CD1c-positive myeloid dendritic cell (primary cell): ENCODE measurements around the gene CD79A.
"Not testable (repeated sequence)": the region's sequence is repeated elsewhere in the genome, so short reads cannot be mapped to it uniquely, and the experiment has no call there.

Experiments used
- DNase-seq: peaks from one replicate; pipeline ENCODE4 v3.0.0-alpha.2; 2016; ENCODE audit errors: extremely low spot score

The CD79A gene

DNA sequence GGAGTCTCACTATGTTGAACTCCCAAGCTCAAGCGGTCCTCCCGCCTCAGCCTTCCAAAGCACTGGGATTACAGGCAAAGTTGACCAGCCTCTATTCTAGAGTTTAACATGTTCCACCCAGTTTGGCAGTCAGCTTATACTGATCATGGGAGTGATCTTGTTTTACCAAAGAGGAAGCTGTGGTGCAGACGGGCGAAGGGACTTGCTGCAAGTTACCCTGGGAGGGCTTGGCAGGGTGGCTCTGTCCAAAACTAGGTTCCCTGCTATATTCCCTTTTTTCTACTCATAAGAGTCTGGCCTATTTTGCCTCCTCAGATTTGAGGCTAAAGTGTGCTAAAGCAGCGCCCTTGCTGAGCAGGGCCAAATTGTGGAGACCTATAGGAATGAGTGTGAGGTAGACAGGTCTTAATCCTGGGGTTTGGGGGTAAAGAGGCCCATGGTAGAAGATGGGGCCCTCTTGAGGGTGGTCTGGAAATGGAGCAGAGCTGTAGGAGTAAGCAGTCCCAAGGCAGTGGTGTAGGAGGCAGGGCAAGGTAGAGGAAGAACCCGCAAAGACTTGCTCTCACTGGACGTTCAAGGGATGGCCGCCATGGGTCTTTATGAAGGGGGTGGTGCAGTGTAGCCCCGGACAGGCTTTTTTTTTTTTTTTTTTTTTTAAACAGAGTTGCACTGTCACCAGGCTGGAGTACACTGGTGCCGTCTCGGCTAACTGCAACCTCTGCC, 13.7 kb upstream of the CD79A start:
- no peak for DNase-seq

DNA sequence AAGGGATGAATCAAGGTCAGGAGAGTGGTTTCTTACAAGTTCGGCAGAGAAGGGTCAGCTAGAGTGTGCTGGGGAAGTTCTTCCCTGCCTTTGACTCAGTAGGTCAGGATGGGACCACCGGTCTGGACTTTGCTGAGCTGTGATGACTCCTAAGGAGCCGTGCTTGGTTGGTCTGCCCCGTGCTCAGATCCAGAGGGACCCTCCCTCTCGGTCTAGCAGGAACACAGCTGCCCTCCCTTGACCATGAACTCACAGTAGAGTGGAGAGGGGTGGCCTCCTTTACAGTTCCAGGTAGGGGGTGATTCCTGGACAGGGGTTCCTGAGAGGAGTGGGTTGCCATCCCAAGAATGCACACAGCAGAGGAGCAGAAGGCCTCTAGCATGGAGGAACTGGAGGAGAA, 12.7 kb upstream of the CD79A start:
- DNase-seq = no peak

DNA sequence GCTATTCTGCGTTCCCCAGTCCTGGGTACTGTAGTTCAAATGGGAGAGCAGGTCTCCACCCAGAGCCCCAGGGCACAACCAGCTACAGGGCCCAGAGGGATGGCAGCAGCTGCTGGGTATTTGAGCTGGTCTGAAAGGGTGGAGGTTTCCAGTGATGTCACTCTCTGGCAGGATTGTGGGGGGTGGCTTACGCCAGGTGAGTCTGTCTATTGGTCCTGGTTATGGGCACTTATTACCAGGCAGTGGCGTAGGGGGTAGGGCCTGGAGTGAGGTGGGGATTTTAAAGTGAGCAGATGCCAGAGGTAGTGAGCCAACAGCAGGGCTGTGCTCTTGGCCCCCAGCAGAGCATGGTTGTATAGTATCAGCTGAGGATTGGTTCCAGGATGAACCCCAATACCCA, 10.8 kb upstream of the CD79A start:
- DNase-seq = no peak

DNA sequence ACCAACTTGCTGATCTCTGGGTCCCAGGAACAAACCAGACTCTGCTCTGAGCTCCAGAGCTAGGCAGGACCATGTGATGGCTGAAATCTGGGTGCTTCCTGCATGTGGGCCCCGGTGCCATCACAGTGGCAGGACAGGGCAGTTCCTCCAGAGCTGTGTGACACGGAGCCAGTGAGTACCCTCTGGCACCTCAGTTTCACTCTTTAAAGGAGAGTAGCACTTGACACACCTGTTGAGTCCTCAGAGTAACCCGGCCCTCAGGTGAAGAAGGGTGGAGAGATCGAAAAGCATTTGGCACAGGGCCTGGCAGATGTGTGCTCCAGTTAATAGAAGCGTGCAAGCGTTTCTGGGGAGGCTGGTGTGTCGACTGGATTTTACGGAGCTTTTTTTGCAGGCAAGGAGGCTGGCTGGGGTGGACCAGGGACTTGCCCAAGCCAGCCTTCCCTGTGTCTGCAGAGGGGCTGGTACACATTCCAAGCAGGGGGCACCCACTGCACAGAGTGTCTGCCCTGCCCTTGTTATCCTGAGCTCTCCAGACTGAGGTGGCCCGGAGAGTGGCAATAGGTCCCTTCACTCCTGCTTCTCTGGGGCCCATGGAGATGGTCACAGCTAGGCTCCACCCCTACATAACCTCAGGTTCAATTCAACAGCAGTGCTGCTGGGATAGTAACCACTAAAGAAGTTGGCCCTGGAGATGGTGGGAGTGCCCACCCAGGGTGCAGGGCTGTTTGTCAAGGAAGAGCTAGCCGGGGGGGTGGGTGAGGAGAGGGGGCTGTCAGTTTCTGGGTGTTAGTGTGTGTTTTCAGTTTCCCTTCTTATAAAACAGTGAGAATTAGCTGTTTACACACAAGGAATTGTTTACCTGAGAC, 8.7 kb upstream of the CD79A start:
- DNase-seq = no peak

DNA sequence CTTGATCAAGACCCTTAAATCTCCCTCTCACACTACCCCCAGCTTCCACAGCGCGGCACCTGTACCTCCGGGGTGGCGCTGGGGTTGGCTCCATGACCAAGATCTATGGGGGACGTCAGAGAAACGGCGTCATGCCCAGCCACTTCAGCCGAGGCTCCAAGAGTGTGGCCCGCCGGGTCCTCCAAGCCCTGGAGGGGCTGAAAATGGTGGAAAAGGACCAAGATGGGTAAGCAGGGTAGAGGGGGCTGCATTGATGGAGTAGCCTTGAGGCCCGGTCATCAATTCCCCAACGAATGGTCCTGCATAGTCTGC, 8.1 kb upstream of the CD79A start:
- DNase-seq = no peak

DNA sequence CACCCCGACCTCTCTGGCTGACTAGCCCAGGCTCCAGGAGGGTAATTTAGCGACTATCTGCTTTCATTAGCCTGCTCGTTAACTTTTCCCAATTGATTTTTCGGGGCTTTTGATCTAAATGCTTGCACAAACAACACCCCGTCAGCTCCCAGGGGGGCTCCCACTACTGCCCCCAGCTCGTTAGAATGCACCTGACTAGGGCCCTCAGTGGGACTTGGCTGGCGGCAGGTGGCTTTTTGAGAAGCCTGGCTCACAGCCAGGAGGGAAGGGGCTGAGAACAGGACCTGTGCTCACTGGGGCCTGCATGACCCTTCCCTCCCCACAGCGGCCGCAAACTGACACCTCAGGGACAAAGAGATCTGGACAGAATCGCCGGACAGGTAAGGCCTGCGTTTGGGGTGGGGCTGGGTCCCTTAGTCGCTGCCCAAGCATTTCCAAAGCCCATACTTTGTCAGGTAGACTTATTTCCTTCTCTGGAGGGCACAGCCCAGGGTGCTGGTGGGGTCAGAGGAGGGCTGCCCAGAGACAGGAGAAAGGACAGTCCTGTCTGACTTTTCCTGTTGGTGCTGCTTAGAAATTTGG, 7.6 kb upstream of the CD79A start:
- no peak for DNase-seq

DNA sequence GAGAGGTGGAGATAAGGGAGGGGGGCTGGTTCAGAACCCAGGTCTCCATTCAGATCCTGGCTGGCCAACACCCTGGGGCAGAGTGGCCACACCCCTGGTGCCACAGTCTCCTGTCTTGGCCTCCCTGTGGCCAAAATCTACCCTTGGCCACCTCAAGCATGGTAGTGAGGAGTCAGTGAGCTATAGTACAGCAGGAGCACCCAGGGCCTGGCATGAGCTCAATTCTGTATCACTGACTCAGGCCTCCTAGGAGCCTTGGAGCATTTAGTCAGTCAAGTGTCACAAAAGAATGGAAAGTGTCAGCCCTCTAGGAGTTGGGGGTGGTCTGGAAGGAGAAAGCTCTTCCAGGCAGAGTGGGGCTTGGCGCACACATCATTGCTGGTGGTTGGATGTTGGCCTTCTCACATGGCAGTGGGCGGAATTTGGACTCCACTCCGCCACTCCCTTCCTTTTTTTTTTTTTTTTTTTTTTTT, 6.6 kb upstream of the CD79A start:
- no peak for DNase-seq

DNA sequence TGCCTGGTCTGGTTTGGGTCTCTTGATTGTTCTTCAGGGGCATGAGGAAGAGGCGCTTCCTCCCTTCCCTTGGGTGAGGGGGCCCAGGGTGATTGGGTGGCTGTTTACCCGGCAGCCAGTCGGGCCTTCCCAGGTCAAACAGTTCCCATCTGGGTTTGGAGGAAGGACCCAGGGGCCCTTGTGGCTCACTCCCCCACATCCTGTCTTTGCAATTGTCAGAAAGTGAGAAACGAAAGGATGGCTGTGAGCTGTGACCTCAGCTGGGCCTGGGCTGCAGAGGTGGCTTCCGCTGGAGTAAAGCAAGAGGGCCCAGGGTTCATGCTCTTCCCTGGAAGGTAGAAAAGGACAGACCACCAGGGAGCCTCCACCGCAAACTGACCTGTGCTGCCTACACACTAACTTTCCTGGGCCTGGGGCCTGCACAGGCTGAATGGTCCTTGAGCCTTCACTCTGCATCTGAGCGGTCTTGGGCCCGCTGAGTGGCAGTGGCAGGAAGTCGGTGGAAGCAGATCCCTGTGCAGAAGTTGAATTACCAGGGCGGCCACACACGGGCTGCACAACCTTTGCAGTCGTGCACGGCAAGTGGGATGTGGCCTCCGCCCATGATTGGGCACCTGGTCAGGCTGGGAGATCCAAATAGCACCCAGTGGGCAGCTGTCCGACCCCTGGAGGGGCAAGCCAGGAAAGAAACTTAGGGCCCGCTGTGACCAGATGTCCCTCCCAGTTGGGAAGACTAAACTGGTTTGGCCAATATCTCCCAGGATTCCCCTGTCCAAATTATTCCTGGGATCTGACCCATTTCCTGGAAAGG, 5.3 kb upstream of the CD79A start:
- peak; percentile 74 for DNase-seq

DNA sequence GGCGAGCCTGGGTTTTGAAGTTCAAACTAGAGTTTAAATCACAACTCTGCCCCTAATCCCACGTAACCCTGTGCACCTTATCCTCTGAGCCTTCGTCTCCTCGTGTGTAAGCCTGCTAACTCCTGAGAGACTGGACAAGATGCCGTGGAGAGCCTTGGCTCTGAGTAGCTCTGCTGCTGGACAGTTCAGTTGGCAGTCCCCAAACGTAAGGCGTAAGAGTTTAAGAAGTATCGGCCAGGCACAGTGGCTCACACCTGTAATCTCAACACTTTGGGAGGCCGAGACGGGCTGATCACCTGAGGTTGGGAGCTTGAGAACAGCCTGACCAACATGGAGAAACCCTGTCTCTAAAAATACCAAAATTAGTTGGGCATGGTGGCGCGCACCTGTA, 4.7 kb upstream of the CD79A start:
- DNase-seq = no peak

DNA sequence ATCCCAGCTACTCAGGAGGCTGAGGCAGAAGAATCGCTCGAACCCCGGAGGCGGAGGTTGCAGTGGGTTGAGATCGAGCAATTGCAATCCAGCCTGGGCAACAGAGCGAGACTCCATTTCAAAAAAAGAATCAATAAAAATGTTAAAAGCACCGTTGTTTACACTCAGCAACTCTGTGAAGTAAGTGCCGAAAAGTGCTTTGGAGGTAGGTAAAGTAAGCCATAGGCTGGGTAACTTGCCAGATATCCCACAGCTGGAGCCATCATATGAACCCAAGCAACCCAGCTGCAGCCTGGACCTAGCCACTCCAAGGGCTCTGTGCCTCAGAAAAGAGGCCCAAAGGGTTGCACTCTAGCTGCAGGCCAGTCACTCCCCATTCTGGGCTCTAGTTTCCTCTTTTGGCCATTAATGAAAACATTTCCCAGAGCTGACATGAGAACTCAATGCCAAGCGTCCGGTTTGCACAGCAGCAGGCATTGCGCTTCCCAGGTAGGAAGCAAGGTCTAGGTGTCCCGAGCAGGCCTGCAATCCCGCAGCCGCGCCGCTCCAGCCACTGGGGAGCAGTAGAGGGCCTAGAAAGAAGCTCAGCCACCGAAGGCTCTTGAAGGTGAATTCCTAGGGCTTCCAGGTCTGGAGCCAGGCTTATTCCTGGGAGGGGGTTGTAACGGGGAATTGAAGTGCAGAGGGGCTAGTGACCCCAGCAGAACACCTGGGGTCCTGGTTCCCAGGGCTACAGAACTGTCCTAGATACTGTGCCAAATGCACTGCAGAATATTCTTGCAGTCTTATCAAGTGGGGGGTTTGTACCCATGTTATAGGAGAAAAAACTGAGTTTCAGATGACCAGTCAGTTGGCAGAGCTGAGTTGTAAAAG, 4.1 kb upstream of the CD79A start:
- peak; percentile 57 for DNase-seq

DNA sequence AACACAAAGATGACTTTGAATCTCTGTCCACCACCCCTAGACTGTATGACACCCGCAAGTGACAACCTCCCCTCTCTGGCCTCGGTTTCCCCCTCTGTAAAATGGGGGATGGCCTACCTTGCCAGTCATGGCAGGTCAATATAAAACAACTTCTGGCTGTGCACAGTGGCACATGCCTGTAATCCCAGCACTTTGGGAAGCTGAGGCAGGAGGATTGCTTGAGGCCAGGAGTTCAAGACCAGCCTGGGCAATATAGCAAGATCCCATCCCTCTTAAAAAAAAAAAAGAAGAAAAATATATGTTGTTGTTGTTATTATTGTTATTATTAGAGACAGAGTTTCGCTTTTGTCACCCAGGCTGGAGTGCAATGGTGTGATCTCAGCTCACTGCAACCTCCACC, 1.1 kb upstream of the CD79A start:
- DNase-seq = not testable (repeated sequence)

DNA sequence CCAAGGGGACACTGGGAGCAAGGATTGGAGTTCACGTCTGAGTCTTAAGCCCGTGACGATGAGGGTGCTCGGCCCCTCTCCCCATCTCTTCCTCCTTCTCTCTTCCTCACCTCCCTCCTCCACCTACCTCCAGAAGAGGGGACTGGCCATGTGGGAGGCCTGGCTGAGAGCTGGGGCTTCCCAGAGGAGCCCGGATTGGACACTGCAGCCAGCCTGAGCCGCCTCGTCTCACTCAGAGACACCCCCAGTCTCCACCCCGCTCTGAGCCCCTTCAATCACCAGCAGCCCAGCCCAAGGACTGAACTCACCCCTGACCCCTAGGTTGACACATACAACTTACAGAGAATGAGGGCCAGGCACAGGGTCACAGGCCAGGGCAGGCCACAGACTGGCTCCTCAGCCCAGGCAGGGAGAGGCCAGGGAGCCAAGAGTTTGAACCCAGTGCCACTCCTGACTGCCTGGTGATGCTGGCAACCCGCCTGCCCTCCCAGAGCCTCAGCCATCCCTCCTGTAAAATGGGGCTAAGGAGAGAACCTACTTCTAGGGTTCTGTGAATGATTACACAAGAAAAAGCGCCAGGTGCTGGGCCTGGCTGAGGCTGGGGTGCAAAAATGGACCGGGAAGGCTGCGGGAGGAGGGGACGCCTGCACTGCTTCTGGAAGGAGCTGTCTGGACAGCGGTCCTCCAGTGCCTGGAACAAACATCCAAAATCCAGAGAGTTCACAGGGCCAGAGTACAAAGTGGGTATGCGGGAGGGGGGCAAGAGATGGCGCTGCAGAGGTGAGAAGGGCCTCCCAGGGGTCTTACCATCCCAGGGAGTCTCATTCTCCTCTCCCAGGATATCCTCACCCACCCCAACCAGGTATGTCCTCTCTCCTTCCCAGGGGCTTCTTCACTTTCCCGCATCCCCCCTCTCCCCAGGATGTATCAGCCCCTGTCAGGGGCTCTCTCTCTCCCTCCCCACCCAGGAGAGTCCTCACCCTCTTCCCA, 1.1 kb downstream of the CD79A start:
- peak; percentile 38 for DNase-seq

DNA sequence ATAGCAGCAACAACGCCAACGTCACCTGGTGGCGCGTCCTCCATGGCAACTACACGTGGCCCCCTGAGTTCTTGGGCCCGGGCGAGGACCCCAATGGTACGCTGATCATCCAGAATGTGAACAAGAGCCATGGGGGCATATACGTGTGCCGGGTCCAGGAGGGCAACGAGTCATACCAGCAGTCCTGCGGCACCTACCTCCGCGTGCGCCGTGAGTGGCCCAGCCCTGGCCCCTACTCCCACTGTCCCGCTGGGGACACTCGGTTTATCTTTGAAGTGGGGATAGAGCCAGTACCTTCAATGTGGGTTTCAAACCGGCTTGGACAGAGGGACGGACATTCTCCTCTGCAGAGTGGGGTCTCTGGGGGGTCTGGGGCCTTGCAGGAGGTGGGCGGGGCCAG, 2.0 kb downstream of the CD79A start:
- DNase-seq = no peak

DNA sequence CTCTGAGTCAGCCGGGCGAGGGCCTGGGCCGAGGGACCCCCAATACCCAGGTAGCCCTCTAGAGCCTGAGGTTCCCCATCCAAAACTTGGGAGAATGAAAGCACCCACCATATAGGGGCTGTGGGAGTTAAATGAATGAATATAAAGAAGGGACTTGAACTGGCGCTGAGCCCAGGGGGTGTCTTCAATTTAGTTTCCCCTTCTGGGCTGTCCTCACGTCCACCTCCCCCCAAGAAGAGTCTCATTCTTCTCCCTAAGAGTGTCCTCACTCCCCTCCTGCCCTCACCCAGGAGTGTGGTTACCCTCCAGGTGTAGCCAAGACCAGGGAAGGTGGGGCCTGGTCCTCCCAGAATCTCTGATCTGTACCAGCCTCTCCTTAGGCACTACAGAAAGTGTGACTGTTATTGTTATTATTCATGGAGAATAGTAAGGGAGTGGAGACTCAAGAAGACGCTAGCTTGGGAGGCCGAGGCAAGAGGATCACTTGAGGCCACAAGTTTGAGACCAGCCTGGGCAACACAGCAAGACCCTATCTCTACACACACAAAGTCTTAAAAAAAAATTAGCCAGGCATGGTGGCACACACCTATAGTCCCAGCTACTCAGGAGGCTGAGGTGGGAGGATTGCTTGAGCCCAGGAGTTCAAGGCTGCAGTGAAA, 2.7 kb downstream of the CD79A start:
- DNase-seq = no peak

DNA sequence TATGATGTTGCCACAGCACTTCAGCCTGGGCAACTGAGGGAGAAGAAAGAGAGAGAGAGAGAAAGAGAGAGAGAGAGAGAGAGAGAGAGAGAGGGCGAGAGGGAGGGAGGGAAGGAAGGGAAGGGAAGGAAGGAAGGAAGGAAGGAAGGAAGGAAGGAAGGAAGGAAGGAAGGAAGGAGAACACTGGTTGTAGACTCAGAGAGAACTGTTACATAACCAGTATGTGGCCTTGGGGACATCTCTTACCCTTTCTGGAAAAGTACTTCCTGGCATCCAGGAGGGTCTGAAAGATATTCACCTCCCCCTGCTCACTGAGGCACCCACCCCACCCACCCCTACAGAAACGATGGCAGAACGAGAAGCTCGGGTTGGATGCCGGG, 3.2 kb downstream of the CD79A start:
- DNase-seq = no peak

DNA sequence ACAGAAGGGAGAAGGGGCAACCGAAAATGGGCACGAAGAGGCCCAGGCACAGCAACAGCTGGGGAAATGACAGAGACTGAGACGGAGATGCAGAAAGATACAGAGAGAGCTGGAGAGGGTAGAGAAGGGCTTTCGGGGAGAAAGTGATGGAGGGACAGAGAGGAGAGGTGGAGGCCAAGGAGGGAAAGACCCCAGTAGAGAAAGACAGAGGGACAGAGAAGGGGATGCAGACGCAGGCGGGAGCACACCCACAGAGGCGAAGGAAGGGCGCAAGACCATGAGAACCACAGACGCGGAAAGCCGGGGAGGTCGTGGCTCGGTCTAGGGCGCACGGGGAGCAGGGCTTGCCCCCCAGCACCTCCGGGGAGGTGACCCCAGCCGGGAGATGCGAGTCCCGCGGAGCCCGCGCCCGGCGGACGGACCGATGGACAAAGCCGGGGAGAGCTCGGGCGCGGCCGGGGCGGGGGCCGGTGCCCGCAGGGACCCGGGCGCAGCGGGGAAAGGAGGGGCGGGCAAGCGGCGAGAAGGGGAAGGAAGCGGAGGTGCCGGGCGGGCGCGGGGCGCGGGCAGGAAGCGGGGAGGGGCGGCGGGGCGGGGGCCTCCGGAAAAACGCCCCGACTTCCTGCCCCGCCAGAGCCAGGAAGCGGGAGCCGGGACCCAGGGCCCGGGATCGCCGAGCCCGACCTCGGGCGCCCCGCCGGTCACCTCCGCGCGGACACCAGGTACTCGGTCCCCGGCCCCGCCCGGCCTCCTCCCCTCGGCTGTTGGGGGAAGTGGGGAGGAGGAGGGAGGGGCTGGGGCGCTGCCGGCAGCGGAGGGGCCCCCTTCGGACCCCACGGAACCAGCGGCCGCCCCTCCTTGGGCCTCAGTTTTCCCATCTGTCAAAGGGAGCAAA, 5.7 kb downstream of the CD79A start, which contains the start of gene ARHGEF1:
Gene ARHGEF1 (plus strand): TSS at position 617 of the 895 bp plus-strand sequence. CDS start 4,899 bp downstream, outside the sequence.
- peak; percentile 65 for DNase-seq

DNA sequence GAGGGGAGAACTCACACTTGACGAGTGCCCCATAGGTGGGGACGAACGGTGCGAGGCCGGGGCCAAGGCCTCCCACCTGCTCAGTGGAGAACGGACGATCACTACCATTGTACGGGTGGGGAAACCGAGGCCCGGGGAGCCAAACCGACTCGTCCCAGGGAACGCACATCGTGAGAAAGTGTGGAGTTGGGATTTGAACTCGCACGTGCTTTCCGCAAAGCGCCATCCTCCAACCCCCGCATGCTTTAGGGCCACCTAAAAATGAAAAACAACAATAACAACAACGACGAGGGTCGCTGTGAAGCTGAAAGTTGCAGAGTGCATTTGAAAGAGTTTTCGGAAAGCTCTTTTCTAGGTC, 6.4 kb downstream of the CD79A start:
- no peak for DNase-seq
